ENCODE data around the gene PCSK2.

GRCh38 chr20:17273717-17274116, 46.9 kb downstream of the PCSK2 start:
- TF ChIP-seq CTCF (IDR thresholded peaks at IDR 0.05; ENCODE audit: extremely low read depth in 1 of 2, insufficient read depth in 1 of 2, low read depth in 1 of 2, low read length in 2 of 2): no peak
- TF ChIP-seq POLR2A (IDR thresholded peaks at IDR 0.05; ENCODE audit: low read depth, low read length): no peak
- no peak for TF ChIP-seq POLR2AphosphoS5 (IDR thresholded peaks at IDR 0.05; ENCODE audit: insufficient read depth, low read depth, low read length)
- no peak for TF ChIP-seq MYC (IDR thresholded peaks at IDR 0.05; ENCODE audit: low read depth, low read length)
- no peak for TF ChIP-seq EZH2 (IDR thresholded peaks at IDR 0.05; ENCODE audit: borderline replicate concordance, low read depth, low read length, severe bottlenecking)
- TF ChIP-seq JUN (IDR thresholded peaks at IDR 0.05; ENCODE audit: borderline replicate concordance, insufficient read depth, insufficient read length, low read depth): no peak
- TF ChIP-seq, protein P1, sequence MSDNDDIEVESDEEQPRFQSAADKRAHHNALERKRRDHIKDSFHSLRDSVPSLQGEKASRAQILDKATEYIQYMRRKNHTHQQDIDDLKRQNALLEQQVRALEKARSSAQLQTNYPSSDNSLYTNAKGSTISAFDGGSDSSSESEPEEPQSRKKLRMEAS (IDR thresholded peaks at IDR 0.05; ENCODE audit: insufficient read depth, insufficient read length): no peak
- TF ChIP-seq FOS (IDR thresholded peaks at IDR 0.05; ENCODE audit: borderline replicate concordance, insufficient read depth, low read length): no peak
- TF ChIP-seq GATA2 (IDR thresholded peaks at IDR 0.05; ENCODE audit: insufficient read depth, insufficient read length, low read depth, low read length): no peak

Measured in endothelial cell of umbilical vein (primary cell).